Hippocampal formation (tissue), 2 donors: ENCODE measurements around the gene GPR146.

Source experiments
- DNase-seq, 2 donors: peaks; one replicate each; lab custom pipeline; 2025; lab: John Stamatoyannopoulos, UW

The GPR146 gene

GRCh38 chr7:1092806-1093501 lies 48.6 kb downstream of the GPR146 start:
- no peak for DNase-seq

DNA sequence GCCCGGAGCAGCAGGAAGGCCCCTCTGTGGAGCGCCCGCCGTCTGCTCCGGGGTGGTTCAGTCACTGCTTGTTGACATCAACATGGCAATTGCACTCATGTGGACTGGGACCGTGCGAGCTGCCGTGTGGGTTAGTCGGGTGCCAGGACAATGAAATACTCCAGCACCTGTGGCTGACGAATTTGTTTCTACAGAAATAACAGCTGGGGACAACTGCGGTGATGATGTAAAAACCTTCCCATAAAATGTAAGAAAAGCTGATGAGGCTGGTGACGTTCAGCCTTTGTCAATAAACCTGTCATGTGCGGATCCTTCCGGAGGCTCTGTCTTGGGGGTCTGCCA lies 49.1 kb downstream of the GPR146 start:
- no peak for DNase-seq

DNA sequence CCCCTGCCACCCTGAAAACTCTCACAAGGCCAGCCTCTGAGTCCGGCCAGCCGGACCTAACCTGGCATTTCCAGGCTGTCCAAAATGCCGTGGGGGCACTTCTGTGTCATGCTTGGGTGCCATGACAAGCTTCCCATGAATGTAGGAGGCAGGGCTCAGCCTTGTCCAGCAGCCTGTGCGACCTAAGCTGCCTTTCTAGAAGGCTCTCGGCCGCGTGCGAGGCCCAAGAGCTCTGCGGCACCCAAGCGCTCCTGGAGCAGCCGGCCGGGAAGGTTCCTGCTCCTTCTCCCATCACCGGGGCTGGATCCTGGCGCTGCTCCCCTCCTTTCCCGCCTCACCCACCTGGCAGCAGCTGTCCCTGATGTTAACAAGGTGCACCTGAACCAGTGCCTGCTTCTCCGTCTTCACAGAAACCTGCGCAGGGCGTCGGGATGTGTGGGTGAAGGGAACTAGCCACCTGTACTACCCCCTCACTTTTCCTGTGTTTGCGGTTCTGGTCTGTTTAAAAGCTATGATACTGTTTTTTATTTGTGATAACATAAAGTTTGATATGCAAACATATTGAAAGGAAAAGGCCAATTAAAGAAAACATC lies 49.7 kb downstream of the GPR146 start:
- DNase-seq, result no peak

- DNase-seq, result no peak
These were observed 50.5 kb downstream of the GPR146 start for GRCh38 chr7:1094870-1095269.

GRCh38 chr7:1095621-1096155 lies 51.3 kb downstream of the GPR146 start:
- DNase-seq, result no peak

DNA sequence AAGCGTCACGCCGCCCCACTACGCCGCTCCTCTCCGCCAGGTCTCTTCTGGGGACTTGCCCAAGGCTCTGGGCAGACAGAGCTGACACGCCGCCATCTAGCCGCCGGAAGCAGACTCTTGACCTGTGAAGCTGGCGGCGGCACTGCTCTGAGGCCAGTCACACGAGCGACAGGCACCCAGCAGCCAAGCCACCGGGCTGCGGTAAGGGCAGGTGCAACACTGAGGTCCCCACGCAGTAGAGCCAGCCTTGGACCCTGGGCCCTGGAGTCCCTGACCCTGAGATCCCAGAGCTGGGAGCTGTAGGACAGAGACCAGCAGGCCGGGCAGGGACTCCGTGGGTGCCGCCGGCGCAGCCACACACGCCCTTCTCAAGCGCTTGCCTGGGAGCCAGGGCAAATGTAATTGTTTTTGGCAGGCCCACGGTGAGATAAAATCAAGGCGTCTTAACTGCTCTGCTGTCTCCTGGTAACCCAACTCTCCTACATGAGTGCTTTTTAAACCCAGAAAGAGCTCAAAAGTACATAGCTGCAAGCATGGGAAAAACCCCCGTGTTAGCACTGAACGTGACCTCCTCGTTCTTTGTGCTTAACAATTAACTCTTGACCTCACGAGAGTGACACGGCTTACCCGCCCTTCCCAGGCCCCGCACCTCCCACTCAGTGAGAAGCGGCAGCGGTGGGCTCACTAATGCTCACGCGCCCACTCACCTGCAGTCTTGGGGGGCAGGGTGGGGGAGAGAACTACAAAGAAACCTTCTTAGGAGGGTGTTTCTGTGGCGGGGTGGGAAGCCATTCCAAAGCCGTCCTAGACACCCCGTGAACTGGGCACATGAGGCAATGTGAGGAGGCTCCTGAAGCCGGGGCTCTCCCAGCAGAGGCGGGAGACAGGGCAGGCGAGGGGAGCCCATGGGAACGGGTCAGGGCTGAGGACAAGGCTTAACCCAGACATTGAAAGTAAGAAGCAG lies 52.1 kb downstream of the GPR146 start:
- DNase-seq, result no peak

GRCh38 chr7:1097120-1097504 lies 52.8 kb downstream of the GPR146 start:
- no peak for DNase-seq

- no peak for DNase-seq
These were observed 54.2 kb downstream of the GPR146 start for GRCh38 chr7:1098243-1099153.

GRCh38 chr7:1099154-1099542 lies 54.8 kb downstream of the GPR146 start:
- no peak for DNase-seq

GRCh38 chr7:1099637-1100036 lies 55.3 kb downstream of the GPR146 start:
- no peak for DNase-seq

- no peak for DNase-seq
These were observed 56.0 kb downstream of the GPR146 start for GRCh38 chr7:1100386-1100785.

- no peak for DNase-seq
These were observed 56.7 kb downstream of the GPR146 start for GRCh38 chr7:1100834-1101562.

DNA sequence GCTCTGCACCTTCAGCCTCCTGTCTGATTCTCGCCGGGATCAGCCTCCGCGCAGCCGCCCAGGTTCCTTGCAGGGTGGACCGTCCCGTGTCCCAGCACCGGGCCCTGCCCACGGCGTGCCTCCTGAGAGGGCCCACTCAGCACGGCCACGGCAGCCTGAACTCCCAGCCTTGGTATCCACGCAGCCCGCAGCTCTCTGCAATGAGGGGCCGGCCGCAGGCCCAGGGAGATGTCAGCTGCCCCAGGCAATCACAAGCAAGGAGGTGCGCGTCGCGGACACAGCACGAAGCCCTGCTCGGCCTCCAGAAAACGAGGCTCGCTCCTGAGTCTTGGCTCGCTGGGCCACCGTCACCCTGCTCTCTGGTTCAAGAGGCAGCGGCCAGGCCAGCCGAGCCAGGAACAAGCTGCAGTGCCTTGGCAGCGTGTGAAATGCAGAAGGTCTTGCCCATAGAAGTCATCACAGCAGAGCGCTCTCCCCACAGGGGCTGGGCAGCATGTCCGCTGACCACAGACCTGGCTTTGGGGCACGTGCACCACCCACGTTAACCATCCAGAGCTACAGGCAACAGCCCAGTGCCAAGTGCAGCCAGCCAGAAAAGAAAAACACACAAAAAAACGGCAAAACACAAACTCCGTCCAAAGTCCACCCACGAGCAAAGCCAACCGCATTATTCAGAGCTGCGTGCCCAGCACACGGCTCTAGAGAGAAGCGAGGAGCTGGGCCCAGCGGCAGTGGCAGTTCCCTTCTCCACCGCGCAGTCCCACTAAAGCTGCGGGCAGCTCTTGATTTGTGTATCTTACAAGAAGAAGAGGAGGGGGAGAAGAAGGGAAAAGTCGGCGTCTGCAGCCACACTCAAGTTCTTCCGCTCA lies 57.5 kb downstream of the GPR146 start:
- DNase-seq, result no peak

DNA sequence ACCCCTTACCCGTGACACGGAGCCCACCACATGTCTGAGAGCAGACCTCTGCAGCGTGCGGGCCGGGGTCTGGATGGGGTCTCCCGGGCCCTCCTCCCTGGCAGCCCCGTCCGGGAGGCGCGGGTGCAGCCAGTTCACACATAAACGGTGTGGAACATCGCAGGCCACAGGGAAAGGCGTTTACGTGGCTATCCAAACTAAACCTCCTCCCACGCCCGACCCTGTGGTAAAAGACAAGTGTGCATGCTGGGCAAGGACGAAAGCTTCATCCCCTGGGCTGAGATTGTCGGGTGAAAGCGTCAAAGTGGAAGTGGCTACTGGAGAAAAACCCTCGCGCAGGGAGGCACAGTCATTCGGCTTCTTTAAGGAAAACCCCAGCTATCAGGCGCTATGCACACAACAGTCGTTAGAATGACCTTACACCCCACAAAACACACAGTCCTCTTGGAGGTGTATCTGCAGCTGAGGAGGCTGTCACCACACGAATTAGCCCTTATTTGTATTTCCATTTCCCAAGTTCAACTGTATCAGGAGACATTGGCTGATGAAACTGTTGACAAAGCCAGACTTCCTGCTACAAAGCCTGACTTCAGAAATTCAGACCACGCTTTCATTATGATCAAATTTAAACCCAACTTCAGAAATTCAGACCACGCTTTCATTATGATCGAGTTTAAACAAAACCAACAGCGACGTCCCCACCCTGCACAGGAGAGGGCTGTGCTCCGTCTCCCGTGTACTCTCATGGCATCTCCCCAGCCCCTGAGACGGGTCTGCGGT lies 58.9 kb downstream of the GPR146 start:
- no peak for DNase-seq

DNA sequence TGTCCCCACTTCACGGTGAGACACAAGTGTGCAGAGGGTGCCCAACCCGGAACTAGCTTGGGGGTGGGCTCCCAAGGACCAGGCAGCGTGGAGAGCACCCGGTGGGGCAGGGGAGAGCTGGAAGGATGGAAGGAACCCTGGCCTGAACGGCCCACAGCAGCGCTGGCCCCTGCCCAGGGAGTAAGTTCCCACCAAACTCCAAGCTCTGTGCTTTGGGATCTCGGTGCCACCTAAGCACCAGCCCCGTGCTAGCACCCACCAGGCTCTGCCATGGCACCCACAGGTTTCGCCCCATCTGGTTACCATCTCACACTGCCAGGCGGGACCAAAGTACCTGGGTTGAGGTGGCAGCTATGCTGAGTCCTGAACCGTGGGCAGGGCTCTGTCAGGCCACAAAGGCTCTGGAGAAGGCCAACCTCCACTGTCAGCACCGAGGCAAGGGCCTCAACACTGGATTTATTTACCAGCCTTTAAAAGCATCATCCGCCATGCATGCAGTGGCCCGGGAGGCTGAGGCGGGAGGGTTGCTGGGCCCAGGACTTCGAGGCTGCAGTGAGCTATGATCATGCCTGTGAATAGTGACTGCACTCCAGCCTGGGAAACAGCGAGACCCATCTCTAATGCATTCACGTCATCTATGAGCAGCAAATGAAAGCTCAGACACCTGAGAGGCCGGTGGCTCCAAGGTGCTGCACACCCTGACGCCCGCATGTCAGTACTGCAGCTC lies 59.6 kb downstream of the GPR146 start:
- DNase-seq, result no peak

- DNase-seq, result no peak
These were observed 60.3 kb downstream of the GPR146 start for GRCh38 chr7:1104516-1105179.

- no peak for DNase-seq
These were observed 60.8 kb downstream of the GPR146 start for GRCh38 chr7:1105189-1105588.
